ENCODE measurements around the gene TEKT5. TPM values are rescaled to one million over a fixed set of nuclear protein-coding genes. Genes with fewer than 3 reads are reported as not detected.

Gene TEKT5
- total RNA-seq, 1 donor from 2014 or later = not detected

DNA sequence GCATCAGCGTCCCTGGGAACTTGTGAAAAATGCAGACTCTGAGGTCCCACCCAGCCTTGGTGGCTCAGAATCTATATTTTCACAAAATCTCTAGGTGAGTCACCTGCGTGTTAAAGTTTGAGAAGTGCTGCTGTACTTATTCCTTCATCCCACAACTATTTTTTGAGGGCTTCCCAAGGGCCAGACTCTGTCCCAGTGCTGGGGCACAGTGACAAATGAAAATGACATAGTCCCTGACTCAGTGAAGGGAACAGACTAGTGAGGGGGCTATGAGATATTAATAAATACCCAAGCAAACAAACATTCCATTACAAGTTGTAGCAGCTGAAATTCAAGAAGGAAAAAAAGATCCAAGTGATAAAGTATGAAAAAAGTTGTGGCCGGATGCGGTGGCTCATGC is 104.4 kb downstream of the TEKT5 start:
- Histone ChIP-seq H3K9me3 (ENCODE audit: control insufficient read depth in 3 of 3, low read length in 3 of 3) (no peaks in the 10 kb centered on the region), H3K36me3 (ENCODE audit: control insufficient read depth in 3 of 3, insufficient read depth in 3 of 3, low read length in 3 of 3) (no peaks in the 10 kb centered on the region), H3K4me1 (ENCODE audit: control insufficient read depth in 3 of 3, insufficient read depth in 3 of 3, low read length in 3 of 3) (peaks cover 0 to 3% (median 0%) of the 10 kb centered on the region in 3 donors), H3K27ac (ENCODE audit: low read depth, low read length) (no peak overlapping the region), H3K27me3 (ENCODE audit: control insufficient read depth in 3 of 3, insufficient read depth in 3 of 3, low read length in 3 of 3) (peaks cover 0 to 4% (median 2%) of the 10 kb centered on the region in 3 donors), H3K9ac (ENCODE audit: low read depth in 1 of 3, low read length in 3 of 3) (no peak overlapping the region), H3K4me3 (ENCODE audit: low read length in 3 of 3) (no peak overlapping the region)

DNA sequence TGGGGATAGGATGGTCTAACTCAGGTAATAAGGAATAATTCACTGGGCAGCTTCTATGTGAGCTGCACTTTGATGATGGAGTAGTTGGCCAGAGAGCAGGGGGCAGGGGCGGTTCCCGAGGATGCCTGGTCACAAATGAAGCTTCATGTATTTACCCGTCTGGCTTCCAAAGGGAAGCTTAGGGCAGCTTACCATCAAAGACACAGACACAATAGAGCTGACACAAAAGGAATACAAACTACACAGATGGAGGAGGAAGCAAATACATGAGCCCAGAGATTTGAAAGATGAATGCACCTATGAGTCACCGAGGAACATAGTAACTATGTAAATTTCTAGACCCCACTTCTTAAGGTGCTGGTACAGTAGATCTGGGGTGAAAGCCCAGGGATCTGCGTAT is 105.6 kb downstream of the TEKT5 start:
- H3K27me3 ChIP-seq (ENCODE audit: control insufficient read depth in 3 of 3, insufficient read depth in 3 of 3, low read length in 3 of 3) = peaks cover 0 to 4% (median 2%) of the 10 kb centered on the region in 3 donors
- no peaks in the 10 kb centered on the region for H3K9me3 ChIP-seq (ENCODE audit: control insufficient read depth in 3 of 3, low read length in 3 of 3)

DNA sequence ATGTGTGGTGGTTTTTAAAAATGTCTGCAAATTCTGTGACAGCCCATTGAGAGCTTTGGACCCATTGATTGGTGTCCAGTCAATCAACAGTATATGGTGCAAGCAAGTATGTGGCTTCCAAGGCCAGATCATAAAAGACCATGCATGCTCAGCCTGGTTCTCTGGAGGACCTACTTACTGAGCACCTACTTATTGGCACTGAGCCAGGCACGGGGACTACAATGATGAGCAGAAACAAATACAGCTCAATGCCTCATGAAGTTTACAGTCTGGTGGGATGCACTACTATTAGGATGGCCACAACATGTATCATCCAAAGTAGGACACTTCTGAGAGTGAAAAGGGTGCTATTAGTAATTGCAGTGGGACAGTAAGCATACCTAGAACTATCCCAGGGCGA is 107.1 kb downstream of the TEKT5 start:
- no peaks in the 10 kb centered on the region for H3K9me3 ChIP-seq (ENCODE audit: control insufficient read depth in 3 of 3, low read length in 3 of 3)

More for the DNA sequence above, 105.6 kb downstream of the TEKT5 start:
- Histone ChIP-seq H3K4me3 (ENCODE audit: low read length in 3 of 3) (no peak overlapping the region), H3K36me3 (ENCODE audit: control insufficient read depth in 3 of 3, insufficient read depth in 3 of 3, low read length in 3 of 3) (no peaks in the 10 kb centered on the region), H3K4me1 (ENCODE audit: control insufficient read depth in 3 of 3, insufficient read depth in 3 of 3, low read length in 3 of 3) (no peaks in the 10 kb centered on the region), H3K27ac (ENCODE audit: low read depth, low read length) (no peak overlapping the region), H3K9ac (ENCODE audit: low read depth in 1 of 3, low read length in 3 of 3) (no peak overlapping the region)

DNA sequence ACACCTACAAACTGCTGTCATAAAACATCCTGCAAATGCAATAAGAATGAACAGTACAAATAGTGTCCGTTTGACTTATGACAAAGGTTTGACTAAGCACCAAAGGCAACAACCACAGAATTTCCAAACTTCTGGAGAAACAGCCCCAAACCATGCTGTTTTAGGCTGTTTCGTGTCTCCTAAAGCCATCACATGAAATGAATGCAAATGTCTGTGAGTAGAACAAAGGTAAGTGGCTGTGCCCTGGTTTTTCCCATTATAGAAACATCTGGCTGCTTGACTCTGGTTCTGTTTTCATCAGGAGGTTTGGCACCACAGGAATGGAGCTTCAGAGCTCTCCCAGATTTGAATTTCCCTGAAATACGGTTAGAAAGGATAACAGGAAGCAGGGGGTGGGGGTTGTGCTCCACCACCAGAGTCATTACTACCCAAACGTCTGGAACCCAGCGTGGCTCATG is 109.7 kb downstream of the TEKT5 start:
- no peak overlapping the region for H3K4me3 ChIP-seq (ENCODE audit: low read length in 3 of 3)
- no peaks in the 10 kb centered on the region for H3K36me3 ChIP-seq (ENCODE audit: control insufficient read depth in 3 of 3, insufficient read depth in 3 of 3, low read length in 3 of 3)
- H3K9ac ChIP-seq (ENCODE audit: low read depth in 1 of 3, low read length in 3 of 3) = no peak overlapping the region
- peaks cover 8 to 14% (median 9%) of the 10 kb centered on the region in 3 donors for H3K4me1 ChIP-seq (ENCODE audit: control insufficient read depth in 3 of 3, insufficient read depth in 3 of 3, low read length in 3 of 3)
- H3K9me3 ChIP-seq (ENCODE audit: control insufficient read depth in 3 of 3, low read length in 3 of 3) = no peaks in the 10 kb centered on the region
- H3K27me3 ChIP-seq (ENCODE audit: control insufficient read depth in 3 of 3, insufficient read depth in 3 of 3, low read length in 3 of 3) = peaks cover 0 to 4% (median 2%) of the 10 kb centered on the region in 3 donors
- H3K27ac ChIP-seq (ENCODE audit: low read depth, low read length) = no peak overlapping the region

More for the DNA sequence above, 107.1 kb downstream of the TEKT5 start:
- H3K9ac ChIP-seq (ENCODE audit: low read depth in 1 of 3, low read length in 3 of 3) = no peak overlapping the region
- no peaks in the 10 kb centered on the region for H3K4me1 ChIP-seq (ENCODE audit: control insufficient read depth in 3 of 3, insufficient read depth in 3 of 3, low read length in 3 of 3)
- H3K27me3 ChIP-seq (ENCODE audit: control insufficient read depth in 3 of 3, insufficient read depth in 3 of 3, low read length in 3 of 3) = peaks cover 0 to 4% (median 2%) of the 10 kb centered on the region in 3 donors
- no peak overlapping the region for H3K4me3 ChIP-seq (ENCODE audit: low read length in 3 of 3)
- no peaks in the 10 kb centered on the region for H3K36me3 ChIP-seq (ENCODE audit: control insufficient read depth in 3 of 3, insufficient read depth in 3 of 3, low read length in 3 of 3)
- H3K27ac ChIP-seq (ENCODE audit: low read depth, low read length) = no peak overlapping the region

DNA sequence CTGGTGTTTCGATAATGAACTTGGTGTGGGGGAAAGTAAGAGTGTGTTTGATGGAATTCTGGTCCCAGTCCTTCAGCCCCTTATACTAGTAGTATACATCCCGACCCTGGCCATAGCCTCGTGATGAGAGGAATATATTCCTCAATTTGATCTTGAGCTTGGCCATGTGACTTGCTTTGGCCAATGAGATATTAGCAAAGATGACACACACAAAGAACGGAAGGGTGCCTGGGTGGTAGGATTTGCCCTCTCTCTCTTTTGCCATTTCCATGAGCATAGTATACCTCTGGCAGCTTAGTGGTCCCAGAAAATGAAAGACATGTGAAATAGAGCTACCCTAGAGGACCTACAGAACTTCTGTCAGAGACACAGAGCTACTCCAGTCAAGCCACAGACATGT is 111.5 kb downstream of the TEKT5 start:
- Histone ChIP-seq H3K27ac (ENCODE audit: low read depth, low read length) (no peak overlapping the region), H3K9me3 (ENCODE audit: control insufficient read depth in 3 of 3, low read length in 3 of 3) (no peaks in the 10 kb centered on the region), H3K27me3 (ENCODE audit: control insufficient read depth in 3 of 3, insufficient read depth in 3 of 3, low read length in 3 of 3) (no peaks in the 10 kb centered on the region), H3K4me1 (ENCODE audit: control insufficient read depth in 3 of 3, insufficient read depth in 3 of 3, low read length in 3 of 3) (peaks cover 23 to 32% (median 24%) of the 10 kb centered on the region in 3 donors), H3K36me3 (ENCODE audit: control insufficient read depth in 3 of 3, insufficient read depth in 3 of 3, low read length in 3 of 3) (no peaks in the 10 kb centered on the region), H3K4me3 (ENCODE audit: low read length in 3 of 3) (no peak overlapping the region), H3K9ac (ENCODE audit: low read depth in 1 of 3, low read length in 3 of 3) (no peak overlapping the region)

DNA sequence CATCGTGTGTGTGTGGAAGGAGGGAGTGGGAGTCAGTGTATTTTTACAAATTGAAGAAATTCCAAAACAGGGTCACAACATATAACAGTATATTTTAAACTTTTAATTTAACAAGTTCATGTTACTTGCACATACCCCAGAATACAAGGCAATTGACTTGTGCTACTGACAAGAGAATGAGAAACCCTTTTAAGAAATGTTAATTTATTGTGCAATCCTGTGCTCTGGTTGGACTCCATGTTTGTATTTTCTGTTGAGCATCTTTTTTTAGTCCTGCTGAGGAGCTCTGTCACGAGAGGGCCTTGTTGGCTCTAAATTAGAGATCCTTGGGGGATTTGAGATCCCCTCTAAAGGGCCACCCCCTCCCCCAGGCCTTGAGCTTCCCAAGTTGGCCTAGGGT is 113.2 kb downstream of the TEKT5 start:
- H3K27me3 ChIP-seq (ENCODE audit: control insufficient read depth in 3 of 3, insufficient read depth in 3 of 3, low read length in 3 of 3) = no peaks in the 10 kb centered on the region
- no peaks in the 10 kb centered on the region for H3K9me3 ChIP-seq (ENCODE audit: control insufficient read depth in 3 of 3, low read length in 3 of 3)
- H3K4me1 ChIP-seq (ENCODE audit: control insufficient read depth in 3 of 3, insufficient read depth in 3 of 3, low read length in 3 of 3) = peaks cover 40 to 48% (median 40%) of the 10 kb centered on the region in 3 donors
- no peak overlapping the region for H3K4me3 ChIP-seq (ENCODE audit: low read length in 3 of 3)
- no peaks in the 10 kb centered on the region for H3K36me3 ChIP-seq (ENCODE audit: control insufficient read depth in 3 of 3, insufficient read depth in 3 of 3, low read length in 3 of 3)
- H3K27ac ChIP-seq (ENCODE audit: low read depth, low read length) = peak overlapping the region; percentile 90
- peak overlapping the region in 1 of 3 donors; percentile 93 for H3K9ac ChIP-seq (ENCODE audit: low read depth in 1 of 3, low read length in 3 of 3)

DNA sequence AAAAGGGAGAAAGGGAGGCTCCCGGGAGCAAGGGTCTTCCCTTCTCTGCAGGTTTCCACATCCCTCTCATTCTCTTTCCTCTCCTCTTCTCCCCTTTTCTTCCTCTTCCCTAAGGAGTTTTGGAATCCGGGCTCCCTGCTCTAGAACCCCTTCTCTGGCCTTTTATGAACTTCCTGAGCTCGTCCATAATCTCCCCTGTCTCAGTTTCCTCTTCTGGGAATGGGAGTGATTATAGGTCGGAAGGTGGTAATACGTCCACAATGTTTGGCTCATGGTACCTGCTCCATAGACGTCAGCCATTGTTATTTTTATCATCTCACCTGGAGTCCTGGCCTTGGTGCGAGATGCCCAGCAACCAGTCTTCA is 113.9 kb downstream of the TEKT5 start:
- Histone ChIP-seq H3K4me1 (ENCODE audit: control insufficient read depth in 3 of 3, insufficient read depth in 3 of 3, low read length in 3 of 3) (peaks cover 43 to 55% (median 44%) of the 10 kb centered on the region in 3 donors), H3K4me3 (ENCODE audit: low read length in 3 of 3) (peak overlapping the region; percentile 80 to 85 (median 81))

DNA sequence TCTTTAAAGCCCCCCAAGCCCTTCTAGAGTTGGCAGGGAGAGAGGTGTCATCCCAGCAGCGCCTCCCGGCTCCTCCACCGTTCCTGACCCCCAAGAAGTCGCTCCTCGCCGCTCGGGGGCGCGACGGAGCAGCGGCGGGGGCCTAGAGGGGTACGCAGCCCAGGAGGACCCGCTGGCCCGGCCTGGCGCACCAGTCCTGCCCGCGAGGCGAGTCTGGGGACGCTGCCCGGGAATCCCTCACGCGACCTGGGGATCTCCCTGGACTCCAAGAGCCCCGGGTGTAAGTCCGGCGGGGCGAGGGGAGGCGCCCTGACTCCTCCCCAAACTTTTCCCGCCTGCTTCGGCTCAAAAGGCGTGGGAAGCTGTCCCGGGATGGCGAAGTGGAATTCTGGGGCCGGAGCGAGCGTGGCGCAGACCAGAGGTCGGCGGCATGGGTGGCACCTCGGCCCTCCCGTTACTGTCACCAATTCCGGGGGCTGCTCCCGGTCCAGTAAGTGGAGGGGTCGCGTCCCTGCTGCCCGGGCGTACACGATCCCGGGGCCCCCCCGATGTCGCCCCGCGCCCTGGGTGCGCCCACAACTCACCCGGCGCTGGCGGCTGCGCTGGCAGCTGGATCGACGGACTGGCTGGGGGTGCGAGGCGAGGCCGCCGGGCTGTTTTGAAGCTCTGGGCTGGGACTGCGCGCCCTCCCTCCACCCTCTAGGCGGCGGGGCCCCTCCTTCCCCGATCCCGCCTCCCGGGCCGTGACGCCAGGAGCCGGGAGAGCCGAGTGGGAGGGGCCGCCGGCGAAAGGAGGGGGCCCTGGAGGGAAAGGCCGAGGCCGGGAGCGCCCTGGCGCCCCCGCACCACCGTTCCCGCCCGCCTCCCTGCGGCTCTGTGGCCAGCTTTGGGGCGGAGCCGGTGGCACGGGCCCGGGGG is 114.5 kb downstream of the TEKT5 start, which contains the start of gene EMP2:
Gene EMP2 (minus strand): TSS at position 634 of the 918 bp plus-strand sequence. CDS start 32,981 bp downstream, outside the sequence.
- Histone ChIP-seq H3K9me3 (ENCODE audit: control insufficient read depth in 3 of 3, low read length in 3 of 3) (no peaks in the 10 kb centered on the region), H3K27ac (ENCODE audit: low read depth, low read length) (peak within 1 kb of the TSS; percentile 90), H3K4me3 (ENCODE audit: low read length in 3 of 3) (peak within 1 kb of the TSS; percentile 80 to 85 (median 81)), H3K9ac (ENCODE audit: low read depth in 1 of 3, low read length in 3 of 3) (peak within 1 kb of the TSS; percentile 86 to 93 (median 87)), H3K27me3 (ENCODE audit: control insufficient read depth in 3 of 3, insufficient read depth in 3 of 3, low read length in 3 of 3) (no peaks in the 10 kb centered on the region), H3K36me3 (ENCODE audit: control insufficient read depth in 3 of 3, insufficient read depth in 3 of 3, low read length in 3 of 3) (no peaks in the 10 kb centered on the region), H3K4me1 (ENCODE audit: control insufficient read depth in 3 of 3, insufficient read depth in 3 of 3, low read length in 3 of 3) (peaks cover 47 to 60% (median 48%) of the 10 kb centered on the region in 3 donors)

More for the DNA sequence above, 113.9 kb downstream of the TEKT5 start:
- H3K27me3 ChIP-seq (ENCODE audit: control insufficient read depth in 3 of 3, insufficient read depth in 3 of 3, low read length in 3 of 3) = no peaks in the 10 kb centered on the region
- peak overlapping the region; percentile 90 for H3K27ac ChIP-seq (ENCODE audit: low read depth, low read length)
- H3K36me3 ChIP-seq (ENCODE audit: control insufficient read depth in 3 of 3, insufficient read depth in 3 of 3, low read length in 3 of 3) = no peaks in the 10 kb centered on the region
- no peaks in the 10 kb centered on the region for H3K9me3 ChIP-seq (ENCODE audit: control insufficient read depth in 3 of 3, low read length in 3 of 3)
- H3K9ac ChIP-seq (ENCODE audit: low read depth in 1 of 3, low read length in 3 of 3) = peak overlapping the region; percentile 43 to 93 (median 86)

DNA sequence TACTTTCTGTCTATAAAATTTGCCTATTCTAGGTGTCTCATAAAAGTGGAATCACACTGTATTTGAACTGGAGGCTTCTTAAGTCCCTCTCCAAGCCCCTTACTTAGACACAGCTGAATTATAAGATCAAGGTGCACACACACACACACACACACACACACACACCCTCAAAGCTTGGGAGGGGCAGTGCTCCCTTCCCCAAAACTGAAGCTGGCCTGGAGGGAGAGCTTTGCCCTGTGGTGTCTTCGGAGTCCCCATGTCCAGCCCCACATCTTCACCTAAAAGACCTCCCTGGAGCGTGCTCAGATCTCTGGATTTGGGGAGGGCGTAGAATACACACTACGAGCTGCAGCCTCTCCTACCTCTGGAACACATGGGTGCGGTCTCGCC is 115.2 kb downstream of the TEKT5 start:
- Histone ChIP-seq H3K27me3 (ENCODE audit: control insufficient read depth in 3 of 3, insufficient read depth in 3 of 3, low read length in 3 of 3) (no peaks in the 10 kb centered on the region), H3K4me1 (ENCODE audit: control insufficient read depth in 3 of 3, insufficient read depth in 3 of 3, low read length in 3 of 3) (peaks cover 47 to 63% (median 48%) of the 10 kb centered on the region in 3 donors), H3K27ac (ENCODE audit: low read depth, low read length) (peak overlapping the region; percentile 90), H3K9ac (ENCODE audit: low read depth in 1 of 3, low read length in 3 of 3) (peak overlapping the region; percentile 54 to 93 (median 86)), H3K36me3 (ENCODE audit: control insufficient read depth in 3 of 3, insufficient read depth in 3 of 3, low read length in 3 of 3) (no peaks in the 10 kb centered on the region), H3K4me3 (ENCODE audit: low read length in 3 of 3) (peak overlapping the region; percentile 80 to 85 (median 81)), H3K9me3 (ENCODE audit: control insufficient read depth in 3 of 3, low read length in 3 of 3) (no peaks in the 10 kb centered on the region)
